ENCODE measurements around the gene SLC6A1.

The SLC6A1 gene

DNA sequence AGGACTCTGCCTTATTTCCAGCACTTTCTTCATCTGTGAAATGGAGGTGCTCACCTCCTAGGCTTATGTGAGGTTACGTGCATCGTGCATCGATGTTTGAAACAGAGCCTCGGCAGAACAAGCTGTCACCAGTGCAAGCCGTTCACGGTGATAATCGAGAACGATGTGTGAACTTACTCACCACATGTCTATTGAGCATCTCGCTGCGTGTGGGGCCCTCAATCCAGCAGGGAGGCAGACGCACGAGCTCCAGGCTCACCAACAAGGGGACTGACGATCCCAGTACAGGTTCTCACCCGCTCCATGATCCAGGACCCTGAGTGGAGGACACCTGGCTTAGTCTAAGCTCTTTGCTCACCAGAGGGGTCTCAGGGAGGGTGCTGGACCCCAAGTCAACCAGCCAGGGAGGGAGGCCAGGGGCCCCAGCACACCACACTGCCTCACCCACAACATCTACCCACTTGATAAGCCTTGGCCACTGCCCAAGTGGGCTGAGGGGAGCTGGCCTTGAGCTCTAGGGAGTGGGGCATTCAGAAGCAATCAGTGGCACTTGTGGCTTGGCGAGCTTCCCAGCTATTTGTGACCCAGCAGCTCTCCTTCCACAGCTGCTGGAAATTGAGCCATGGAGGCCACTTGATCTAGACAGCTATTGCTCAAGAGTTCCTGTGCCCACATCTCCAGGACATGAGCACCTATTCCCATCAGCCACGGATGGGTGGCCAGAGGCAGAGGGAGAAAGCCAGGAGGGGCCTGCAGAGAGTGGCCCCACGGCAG lies 34.4 kb upstream of the SLC6A1 start:
- H3K27ac ChIP-seq, result no peak overlapping the region
- TF ChIP-seq, protein P1, sequence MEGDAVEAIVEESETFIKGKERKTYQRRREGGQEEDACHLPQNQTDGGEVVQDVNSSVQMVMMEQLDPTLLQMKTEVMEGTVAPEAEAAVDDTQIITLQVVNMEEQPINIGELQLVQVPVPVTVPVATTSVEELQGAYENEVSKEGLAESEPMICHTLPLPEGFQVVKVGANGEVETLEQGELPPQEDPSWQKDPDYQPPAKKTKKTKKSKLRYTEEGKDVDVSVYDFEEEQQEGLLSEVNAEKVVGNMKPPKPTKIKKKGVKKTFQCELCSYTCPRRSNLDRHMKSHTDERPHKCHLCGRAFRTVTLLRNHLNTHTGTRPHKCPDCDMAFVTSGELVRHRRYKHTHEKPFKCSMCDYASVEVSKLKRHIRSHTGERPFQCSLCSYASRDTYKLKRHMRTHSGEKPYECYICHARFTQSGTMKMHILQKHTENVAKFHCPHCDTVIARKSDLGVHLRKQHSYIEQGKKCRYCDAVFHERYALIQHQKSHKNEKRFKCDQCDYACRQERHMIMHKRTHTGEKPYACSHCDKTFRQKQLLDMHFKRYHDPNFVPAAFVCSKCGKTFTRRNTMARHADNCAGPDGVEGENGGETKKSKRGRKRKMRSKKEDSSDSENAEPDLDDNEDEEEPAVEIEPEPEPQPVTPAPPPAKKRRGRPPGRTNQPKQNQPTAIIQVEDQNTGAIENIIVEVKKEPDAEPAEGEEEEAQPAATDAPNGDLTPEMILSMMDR (conservative IDR thresholded peaks at IDR 0.05), result no peak

DNA sequence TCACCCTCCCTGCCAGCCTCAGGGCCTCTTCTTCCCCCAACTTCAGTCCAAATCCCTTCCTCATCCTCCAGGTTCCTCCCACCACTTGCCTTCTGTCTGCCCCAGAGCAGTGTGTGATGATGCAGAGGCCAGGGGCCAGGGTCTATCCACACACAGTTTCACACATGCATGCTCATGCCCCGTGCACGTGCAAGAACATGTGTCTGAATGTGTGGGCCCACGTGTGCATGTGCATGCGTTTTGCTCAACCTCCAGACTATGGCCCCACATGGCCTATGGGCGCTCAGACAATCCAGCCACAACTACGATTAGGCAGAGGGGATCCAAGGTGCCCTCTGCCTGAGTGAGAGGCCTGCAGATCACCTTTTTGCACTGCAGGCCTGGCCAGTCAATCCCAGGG lies 32.3 kb upstream of the SLC6A1 start:
- H3K27ac ChIP-seq, result no peak overlapping the region
- TF ChIP-seq, protein P1 (conservative IDR thresholded peaks at IDR 0.05), result no peak

DNA sequence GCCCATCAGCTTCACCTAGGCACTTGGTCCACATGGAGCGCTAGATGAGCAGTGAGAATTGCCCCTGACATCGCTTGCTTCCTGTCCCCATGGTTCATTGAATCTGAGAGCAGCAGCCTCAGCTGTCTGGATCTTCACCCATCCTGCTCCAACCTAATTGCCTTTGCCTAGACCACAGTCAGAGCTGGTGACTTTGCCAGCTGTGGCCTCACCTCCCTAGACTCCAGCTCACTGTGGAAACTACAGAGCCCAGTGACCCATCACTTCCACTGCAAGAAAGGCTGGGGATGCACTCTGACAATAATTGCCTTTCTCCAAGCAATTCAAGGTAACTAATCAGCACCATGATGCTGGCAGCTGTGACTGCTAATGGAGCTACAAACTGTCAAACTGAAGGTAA lies 30.6 kb upstream of the SLC6A1 start:
- TF ChIP-seq, protein P1 (conservative IDR thresholded peaks at IDR 0.05), result no peak

DNA sequence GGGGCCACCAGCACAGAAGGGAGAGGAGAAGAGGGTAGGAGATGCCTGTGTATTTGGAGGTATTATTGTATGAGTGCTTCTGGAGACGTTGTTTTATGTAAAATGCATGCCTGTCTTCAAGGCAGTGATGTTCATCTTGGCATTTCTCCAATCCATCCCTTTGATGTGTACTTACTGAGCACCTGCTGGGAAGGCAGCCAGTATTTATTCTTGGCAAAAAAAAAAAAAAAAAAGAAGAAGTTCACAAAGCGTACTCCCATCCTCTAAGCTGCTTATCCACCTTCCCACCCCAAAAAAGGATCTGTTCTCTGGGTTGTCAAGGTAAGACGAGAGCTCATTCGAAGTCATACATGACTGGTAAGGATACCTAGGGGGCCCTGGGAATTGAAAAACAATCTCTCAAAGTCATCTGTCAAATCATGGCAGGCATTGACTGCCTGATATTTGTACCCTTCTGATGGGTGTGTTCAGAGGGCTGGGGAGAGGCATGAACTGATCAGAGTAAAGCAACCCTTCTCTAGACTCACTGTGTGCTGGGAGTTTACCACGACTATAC lies 30.0 kb upstream of the SLC6A1 start:
- H3K27ac ChIP-seq, result peak overlapping the region; percentile 7; the same call in 1 of the 2 replicates
- TF ChIP-seq, protein P1 (conservative IDR thresholded peaks at IDR 0.05), result no peak

More for the DNA sequence above, 30.6 kb upstream of the SLC6A1 start:
- peak overlapping the region; percentile 7; the same call in 1 of the 2 replicates for H3K27ac ChIP-seq

DNA sequence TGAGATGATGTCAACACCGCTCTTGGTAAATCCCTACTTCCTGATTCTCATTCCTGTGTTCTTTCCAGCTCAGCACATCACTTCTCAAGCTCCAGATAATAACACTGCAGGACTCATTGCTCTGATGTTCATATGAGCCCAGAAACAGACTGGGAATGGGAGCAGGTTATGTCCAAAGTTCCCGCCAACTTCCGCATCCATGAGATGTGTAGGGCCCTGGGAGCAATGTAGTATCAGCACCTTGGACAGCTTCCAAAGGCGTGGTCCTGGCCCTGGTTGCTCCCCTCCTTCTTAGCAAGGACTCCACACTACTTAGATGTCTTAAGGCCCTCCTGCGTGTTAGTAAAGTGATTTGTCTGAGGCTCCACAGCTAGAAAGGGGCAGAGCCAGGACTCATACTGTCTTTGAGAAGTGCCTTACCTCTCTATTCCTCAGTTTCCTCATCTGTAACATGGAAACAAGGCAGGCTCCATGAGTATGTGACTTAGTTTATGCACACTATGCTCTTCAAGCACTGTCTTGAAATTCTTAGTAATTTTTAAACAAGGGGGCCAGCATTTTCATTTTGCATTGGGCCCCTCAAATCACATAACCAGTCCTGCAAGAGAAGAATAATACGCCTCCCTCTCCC lies 27.9 kb upstream of the SLC6A1 start:
- TF ChIP-seq, protein P1 (conservative IDR thresholded peaks at IDR 0.05), result no peak

DNA sequence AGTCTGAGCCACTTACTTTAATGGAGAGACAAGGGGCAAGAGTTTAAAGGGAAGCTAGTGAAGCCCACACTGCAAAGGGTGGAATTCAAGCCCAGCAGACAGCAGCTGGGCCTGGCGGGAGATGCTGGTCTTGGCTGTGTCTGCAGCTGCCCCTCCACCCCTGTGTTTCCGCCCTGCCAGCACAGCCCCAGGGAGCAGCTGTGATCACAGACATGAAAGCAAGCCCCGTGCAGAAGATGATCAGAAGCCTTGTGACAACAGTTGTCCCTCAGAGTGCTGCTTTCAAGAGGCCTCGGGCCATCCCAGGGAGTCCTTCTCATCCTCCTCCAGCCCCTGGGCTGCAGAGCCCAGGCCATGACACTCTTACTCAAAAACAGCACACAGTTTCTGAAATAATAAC lies 24.1 kb upstream of the SLC6A1 start:
- H3K27ac ChIP-seq, result no peak overlapping the region
- TF ChIP-seq, protein P1 (conservative IDR thresholded peaks at IDR 0.05), result no peak

More for the DNA sequence above, 27.9 kb upstream of the SLC6A1 start:
- no peak overlapping the region for H3K27ac ChIP-seq

DNA sequence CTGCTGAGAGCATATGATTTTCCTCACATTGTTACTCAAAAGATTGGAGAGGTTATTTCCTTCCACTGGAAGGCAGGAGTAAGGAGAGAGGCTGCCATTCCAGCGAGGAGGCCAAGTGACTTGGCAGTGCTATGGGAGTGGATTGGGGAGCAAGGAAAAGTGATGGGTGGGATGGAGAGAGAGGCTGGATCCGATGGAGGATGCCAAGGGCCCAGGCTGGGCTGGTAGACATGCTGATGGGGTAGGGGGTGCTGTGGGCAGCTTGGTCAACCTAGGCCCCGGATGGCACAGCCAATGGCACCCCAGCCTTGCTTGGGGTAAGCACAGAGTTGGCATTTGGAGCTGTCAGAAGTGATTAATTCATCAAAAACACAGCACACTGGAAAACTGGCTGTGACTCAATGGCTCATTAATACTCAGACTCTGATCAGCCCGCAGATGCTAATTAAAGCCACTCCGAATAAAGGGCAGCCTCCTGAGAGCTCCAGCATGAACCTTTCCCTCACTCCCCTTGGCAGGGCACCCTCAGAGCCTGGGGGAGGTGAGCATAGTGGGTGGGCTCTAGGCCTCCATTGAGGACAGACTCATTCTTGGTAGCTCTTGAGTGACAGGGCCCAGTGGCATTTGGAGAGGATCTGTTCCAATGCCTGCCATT lies 22.1 kb upstream of the SLC6A1 start:
- no peak overlapping the region for H3K27ac ChIP-seq
- TF ChIP-seq, protein P1 (conservative IDR thresholded peaks at IDR 0.05), result no peak

All from VCaP (cell line).